AG04449 (cell line): Measurements from ENCODE around the gene USP3.

Source experiments
- CTCF ChIA-PET: fragments of 350-600 bp; formaldehyde crosslinking; extraction: SDS; loops from one replicate; lab custom pipeline; 2021; ENCODE audit warnings: antibody characterized with exemption; lab: Yijun Ruan, JAX
- POLR2A ChIA-PET: fragments of 400-600, 350-600 bp; formaldehyde crosslinking; extraction: SDS; loops from one replicate; lab custom pipeline; 2020; ENCODE audit warnings: antibody characterized with exemption, inconsistent platforms; lab: Yijun Ruan, JAX
- DNase-seq: peaks from one replicate; pipeline ENCODE4 v3.0.0-alpha.2; 2010; ENCODE audit warnings: low read depth, low spot score
- H3K4me3 ChIP-seq: 2 replicates; pipeline ENCODE4 v1.5.1; 2011; ENCODE audit warnings: low read depth, mild to moderate bottlenecking, control low read depth, low read length
- TF ChIP-seq, protein P1 (sequence below): IDR thresholded peaks from one replicate; pipeline ENCODE4 v1.5.1; 2011; ENCODE audit warnings: mild to moderate bottlenecking, moderate library complexity, low read length, control low read depth, inconsistent platforms; ENCODE audit not compliant: insufficient read depth; ENCODE audit errors: missing control alignments

USP3 gene

GRCh38 chr15:63491979-63492378 lies 12.4 kb upstream of the USP3 start:
- POLR2A ChIA-PET, result no interaction called here
- CTCF ChIA-PET, result interaction anchor here (1.0 to 8.9 kb wide), 4 partner anchors 9 to 575 kb away, joined by 3 to 59 read pairs (median 5); partner anchors contain the start of gene USP3
- DNase-seq, result no peak
- H3K4me3 ChIP-seq, result no peak overlapping the region
- TF ChIP-seq, protein P1, sequence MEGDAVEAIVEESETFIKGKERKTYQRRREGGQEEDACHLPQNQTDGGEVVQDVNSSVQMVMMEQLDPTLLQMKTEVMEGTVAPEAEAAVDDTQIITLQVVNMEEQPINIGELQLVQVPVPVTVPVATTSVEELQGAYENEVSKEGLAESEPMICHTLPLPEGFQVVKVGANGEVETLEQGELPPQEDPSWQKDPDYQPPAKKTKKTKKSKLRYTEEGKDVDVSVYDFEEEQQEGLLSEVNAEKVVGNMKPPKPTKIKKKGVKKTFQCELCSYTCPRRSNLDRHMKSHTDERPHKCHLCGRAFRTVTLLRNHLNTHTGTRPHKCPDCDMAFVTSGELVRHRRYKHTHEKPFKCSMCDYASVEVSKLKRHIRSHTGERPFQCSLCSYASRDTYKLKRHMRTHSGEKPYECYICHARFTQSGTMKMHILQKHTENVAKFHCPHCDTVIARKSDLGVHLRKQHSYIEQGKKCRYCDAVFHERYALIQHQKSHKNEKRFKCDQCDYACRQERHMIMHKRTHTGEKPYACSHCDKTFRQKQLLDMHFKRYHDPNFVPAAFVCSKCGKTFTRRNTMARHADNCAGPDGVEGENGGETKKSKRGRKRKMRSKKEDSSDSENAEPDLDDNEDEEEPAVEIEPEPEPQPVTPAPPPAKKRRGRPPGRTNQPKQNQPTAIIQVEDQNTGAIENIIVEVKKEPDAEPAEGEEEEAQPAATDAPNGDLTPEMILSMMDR, result no peak

DNA sequence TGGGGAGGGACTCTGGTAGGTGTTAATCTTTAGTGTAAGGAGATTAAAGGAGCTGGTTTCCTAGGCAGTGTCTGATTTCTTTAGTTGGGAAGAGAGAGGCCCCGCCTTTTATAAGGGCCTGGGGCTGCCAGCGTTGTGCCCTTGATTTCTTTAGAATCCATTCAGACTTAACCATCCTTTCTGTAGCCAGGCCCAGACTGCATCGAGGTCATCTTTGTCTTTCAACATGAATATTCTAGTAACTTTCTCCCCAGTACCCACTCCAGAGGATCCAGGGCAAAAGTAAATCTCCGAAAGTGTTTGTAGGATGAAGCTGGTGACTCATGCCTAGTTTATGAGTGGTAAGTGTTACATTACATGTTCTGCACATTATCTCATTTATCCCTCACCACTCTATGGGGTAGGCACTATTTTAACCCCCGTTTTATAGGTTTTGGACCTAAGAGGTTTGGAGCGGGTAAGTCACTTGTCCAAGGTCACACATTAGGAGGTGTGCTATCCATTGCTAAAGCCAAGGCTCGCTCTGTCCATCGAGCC lies 11.8 kb upstream of the USP3 start:
- TF ChIP-seq, protein P1, result no peak
- H3K4me3 ChIP-seq, result no peak overlapping the region
- ChIA-PET POLR2A (no interaction called here), CTCF (interaction anchor here (1.0 to 8.9 kb wide), 3 partner anchors 10 to 575 kb away, joined by 3 to 59 read pairs (median 5); no protein-coding TSS in a partner anchor)
- no peak for DNase-seq

DNA sequence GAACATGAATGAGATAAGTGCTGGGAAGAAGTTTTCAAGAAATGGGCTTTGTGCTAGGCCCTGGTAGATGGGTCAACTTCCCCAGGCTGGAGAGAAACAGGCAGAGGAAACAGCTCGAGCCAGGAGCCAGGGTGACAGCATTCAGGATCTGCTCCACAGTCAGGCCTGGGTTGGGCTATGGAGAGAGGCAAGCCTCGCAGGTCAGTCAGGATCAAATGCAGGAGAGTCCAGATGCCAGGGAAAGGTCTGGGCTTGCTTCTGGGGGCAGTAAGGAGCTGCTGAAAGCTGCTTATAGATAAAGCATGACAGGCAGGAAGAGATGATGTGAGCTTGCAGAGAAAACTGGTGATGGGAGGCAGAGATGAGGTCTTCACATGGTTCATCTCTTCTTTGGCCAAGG lies 11.0 kb upstream of the USP3 start:
- H3K4me3 ChIP-seq, result no peak overlapping the region
- ChIA-PET POLR2A (no interaction called here), CTCF (interaction anchor here (1.6 to 8.9 kb wide), 2 partner anchors 11 to 27 kb away, joined by 5 to 59 read pairs; no protein-coding TSS in a partner anchor)
- TF ChIP-seq, protein P1, result no peak
- no peak for DNase-seq

DNA sequence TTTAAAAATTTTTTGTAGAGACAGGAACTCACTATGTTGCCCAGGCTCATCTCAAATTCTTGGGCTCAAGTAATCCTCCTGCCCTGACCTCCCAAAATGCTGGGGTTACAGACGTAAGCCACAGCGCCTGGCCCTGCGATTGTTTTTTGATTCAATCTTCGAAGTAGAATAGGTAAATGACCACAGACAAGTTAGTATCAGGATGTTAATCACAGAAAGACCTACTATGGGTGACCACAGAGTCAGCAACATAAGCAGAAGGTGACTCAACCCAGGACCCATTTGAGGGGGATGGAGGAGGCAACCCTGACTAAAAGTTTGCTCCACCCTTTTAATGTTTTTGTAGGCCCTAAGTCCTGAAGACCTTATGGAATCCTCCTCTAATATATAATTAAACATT lies 10.0 kb upstream of the USP3 start:
- POLR2A ChIA-PET, result no interaction called here
- CTCF ChIA-PET, result interaction anchor here (1.4 to 8.9 kb wide), 2 partner anchors 12 to 28 kb away, joined by 3 to 59 read pairs; no protein-coding TSS in a partner anchor
- no peak for DNase-seq
- no peak overlapping the region for H3K4me3 ChIP-seq
- TF ChIP-seq, protein P1, result no peak

DNA sequence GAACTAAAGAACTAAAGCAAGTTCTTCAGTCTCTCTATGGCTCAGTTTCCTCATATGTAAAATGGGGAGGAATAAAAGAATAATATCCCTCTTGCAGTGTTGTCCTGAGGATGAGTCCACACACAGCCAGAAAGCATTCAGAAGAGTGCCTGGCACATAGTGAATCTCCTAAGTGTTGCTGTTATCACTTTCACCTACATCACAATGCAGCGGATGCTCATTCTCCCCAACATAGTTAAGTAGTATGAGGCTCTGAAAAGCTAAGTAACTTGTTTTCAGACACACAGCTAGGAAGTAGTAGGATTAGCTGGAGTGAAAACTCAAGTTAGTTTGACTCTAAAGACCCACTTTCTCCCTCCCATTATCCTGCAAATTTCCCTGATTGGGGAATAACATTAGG lies 9.1 kb upstream of the USP3 start:
- POLR2A ChIA-PET, result no interaction called here
- CTCF ChIA-PET, result interaction anchor here (0.8 to 8.9 kb wide), 4 partner anchors 8 to 115 kb away, joined by 3 to 59 read pairs (median 17); no protein-coding TSS in a partner anchor
- TF ChIP-seq, protein P1, result no peak
- no peak overlapping the region for H3K4me3 ChIP-seq
- DNase-seq, result no peak

DNA sequence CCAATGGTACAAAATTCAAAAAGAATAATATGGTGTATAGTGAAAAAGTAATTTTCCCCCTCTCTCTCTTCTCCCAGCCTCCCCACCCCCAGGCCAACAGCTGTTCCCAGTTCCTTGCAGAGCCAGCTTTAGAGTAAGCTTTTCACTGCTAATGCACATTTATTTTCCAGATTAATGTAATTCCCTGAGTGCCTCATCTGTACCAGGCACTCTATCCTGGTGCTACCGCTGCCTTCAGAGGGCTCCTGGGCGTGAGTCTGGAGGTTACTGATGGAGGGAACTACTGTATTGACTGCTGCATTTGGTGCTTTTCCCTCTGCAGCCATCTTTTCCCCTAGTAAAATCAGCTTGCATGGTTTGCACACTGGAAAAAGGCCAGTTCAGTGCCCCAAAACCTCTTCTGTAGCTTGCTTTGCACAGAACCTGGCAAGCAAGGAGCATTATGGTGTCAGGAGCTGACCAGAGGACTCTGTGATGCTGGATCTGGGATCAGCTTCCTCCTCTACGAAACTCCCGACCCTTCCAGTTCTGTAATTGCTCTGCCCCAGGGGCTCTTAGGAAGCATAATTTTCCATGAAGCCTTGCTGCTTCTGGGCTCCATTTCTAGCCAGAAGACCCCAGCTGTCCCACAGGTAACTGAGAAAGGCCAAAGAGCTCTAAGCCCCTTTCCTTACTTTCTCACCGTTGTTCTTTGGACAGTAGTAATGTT lies 8.5 kb upstream of the USP3 start:
- DNase-seq, result no peak
- TF ChIP-seq, protein P1, result no peak
- CTCF ChIA-PET, result interaction anchor here (0.8 to 8.9 kb wide), 6 partner anchors 8 to 115 kb away, joined by 3 to 59 read pairs (median 5); no protein-coding TSS in a partner anchor
- no peak overlapping the region for H3K4me3 ChIP-seq
- POLR2A ChIA-PET, result no interaction called here
